Activated B cell treated with CpG ODN at 0.5 μM for 24 hours (primary cell): ENCODE measurements around the gene SIRPB1. TPM values are rescaled to one million over a fixed set of nuclear protein-coding genes. Genes with fewer than 3 reads are reported as not detected.

Experiments
- ATAC-seq: fragments of 200-7000 bp; cut with Tn5 transposase; one replicate; pipeline ENCODE4 v1.10.0; 2021; ENCODE audit warnings: low read depth, mild to moderate bottlenecking, moderate library complexity
- CTCF ChIA-PET: fragments of 350-600 bp; sonication (Branson Sonifier 250); formaldehyde crosslinking; loops from one replicate; lab custom pipeline; 2021; ENCODE audit warnings: antibody characterized with exemption; lab: Charles Lee
- POLR2A ChIA-PET: fragments of 350-600 bp; sonication (Branson Sonifier 250); formaldehyde crosslinking; loops from one replicate; lab custom pipeline; 2021; ENCODE audit warnings: antibody characterized with exemption; lab: Charles Lee
- DNase-seq: peaks from one replicate; pipeline ENCODE4 v3.0.0; 2022
- H3K27ac Mint-ChIP-seq: one replicate; pipeline ENCODE4 v1.8.0; 2020; ENCODE audit warnings: mixed read lengths
- H3K27me3 Mint-ChIP-seq: one replicate; pipeline ENCODE4 v1.8.0; 2021; ENCODE audit warnings: mixed read lengths
- H3K36me3 Mint-ChIP-seq: one replicate; pipeline ENCODE4 v1.8.0; 2021; ENCODE audit warnings: low read depth, mixed read lengths
- H3K4me1 Mint-ChIP-seq: one replicate; pipeline ENCODE4 v1.8.0; 2021; ENCODE audit warnings: mixed read lengths
- H3K4me3 Mint-ChIP-seq: one replicate; pipeline ENCODE4 v1.8.0; 2020; ENCODE audit warnings: mild to moderate bottlenecking, mixed read lengths
- H3K9me3 Mint-ChIP-seq: one replicate; pipeline ENCODE4 v1.8.0; 2020; ENCODE audit warnings: mixed read lengths
- CTCF ChIP-seq: fragments of 200-600 bp; IDR thresholded peaks from one replicate; pipeline ENCODE4 v1.8.0; 2022; ENCODE audit warnings: antibody characterized with exemption, mild to moderate bottlenecking
- intact Hi-C: fragments of 100-400 bp; cut with micrococcal nuclease; formaldehyde crosslinking; loops from one replicate; pipeline ENCODE4 v1.15.1; 2024
- total RNA-seq: library from RNA; stranded (reverse); gene quantifications from 2 replicates; pipeline ENCODE4 v1.2.3, GENCODE V29; 2022

SIRPB1 gene
- total RNA-seq, 1 donor from 2014 or later, result 1.1 TPM

GRCh38 chr20:1656844-1657243, 37.0 kb upstream of the SIRPB1 start:
- TF ChIP-seq CTCF, result no peak
- no peak for DNase-seq
- Mint-ChIP-seq H3K27ac (no peak overlapping the region), H3K4me1 (peaks cover 2% of the 10 kb centered on the region), H3K4me3 (no peak overlapping the region), H3K9me3 (peaks cover 2% of the 10 kb centered on the region), H3K27me3 (peaks cover 2% of the 10 kb centered on the region), H3K36me3 (no peaks in the 10 kb centered on the region)
- intact Hi-C loops, result no loop called here
- no peak for ATAC-seq
- POLR2A ChIA-PET, result no interaction called here
- CTCF ChIA-PET, result no interaction called here

- H3K9me3 Mint-ChIP-seq, result peaks cover 2% of the 10 kb centered on the region
- H3K27ac Mint-ChIP-seq, result no peak overlapping the region
- peaks cover 2% of the 10 kb centered on the region for H3K27me3 Mint-ChIP-seq
- TF ChIP-seq CTCF, result no peak
- intact Hi-C loops, result no loop called here
- H3K36me3 Mint-ChIP-seq, result no peaks in the 10 kb centered on the region
- H3K4me1 Mint-ChIP-seq, result peaks cover 5% of the 10 kb centered on the region
- POLR2A ChIA-PET, result no interaction called here
- no peak for ATAC-seq
- DNase-seq, result no peak
- CTCF ChIA-PET, result no interaction called here
- no peak overlapping the region for H3K4me3 Mint-ChIP-seq
These were observed 35.2 kb upstream of the SIRPB1 start for GRCh38 chr20:1654996-1655395.

DNA sequence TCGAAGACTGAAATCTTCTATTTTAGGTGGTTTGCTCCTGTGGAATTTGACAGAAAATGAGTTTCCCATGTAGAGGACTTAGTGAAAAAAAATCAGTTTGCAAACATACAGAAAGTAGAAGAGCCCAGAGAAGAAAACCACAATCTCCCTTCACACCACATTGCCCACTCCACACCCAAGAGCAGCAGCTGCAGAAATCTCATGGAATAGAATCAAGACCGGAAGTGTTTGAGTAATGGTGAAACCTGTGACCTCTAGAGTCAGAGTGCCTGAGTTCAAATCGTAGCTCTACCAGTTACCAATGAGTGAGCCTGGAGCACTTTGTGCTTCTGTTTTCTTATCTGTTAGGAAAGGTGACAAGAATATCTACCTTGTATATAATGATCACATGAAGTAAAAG, 33.2 kb upstream of the SIRPB1 start:
- ChIA-PET CTCF (no interaction called here), POLR2A (no interaction called here)
- Mint-ChIP-seq H3K4me1 (peaks cover 7% of the 10 kb centered on the region), H3K4me3 (no peak overlapping the region), H3K27ac (no peak overlapping the region), H3K36me3 (no peaks in the 10 kb centered on the region), H3K27me3 (peaks cover 5% of the 10 kb centered on the region), H3K9me3 (peaks cover 2% of the 10 kb centered on the region)
- ATAC-seq (no peak), DNase-seq (no peak)
- TF ChIP-seq CTCF, result no peak
- intact Hi-C loops, result no loop called here

GRCh38 chr20:1652104-1652503, 32.3 kb upstream of the SIRPB1 start:
- Mint-ChIP-seq H3K4me3 (no peak overlapping the region), H3K27ac (no peak overlapping the region), H3K27me3 (peaks cover 5% of the 10 kb centered on the region), H3K36me3 (no peaks in the 10 kb centered on the region), H3K9me3 (peaks cover 2% of the 10 kb centered on the region), H3K4me1 (peaks cover 7% of the 10 kb centered on the region)
- intact Hi-C loops, result no loop called here
- ATAC-seq (no peak), DNase-seq (no peak)
- TF ChIP-seq CTCF, result no peak
- ChIA-PET CTCF (no interaction called here), POLR2A (no interaction called here)

- intact Hi-C loops, result no loop called here
- Mint-ChIP-seq H3K4me1 (peaks cover 7% of the 10 kb centered on the region), H3K27me3 (peaks cover 5% of the 10 kb centered on the region), H3K9me3 (peaks cover 2% of the 10 kb centered on the region), H3K27ac (no peak overlapping the region), H3K4me3 (no peak overlapping the region), H3K36me3 (no peaks in the 10 kb centered on the region)
- POLR2A ChIA-PET, result no interaction called here
- CTCF ChIA-PET, result no interaction called here
- no peak for DNase-seq
- ATAC-seq, result no peak
- no peak for TF ChIP-seq CTCF
These were observed 31.7 kb upstream of the SIRPB1 start for GRCh38 chr20:1651268-1652058.
